Effector memory CD8-positive, alpha-beta T cell (primary cell): ENCODE data around the gene PNKD.

Source experiments
- ATAC-seq: fragments of 150-1000 bp; cut with Tn5 transposase; replicated peaks from 2 replicates; pipeline ENCODE4 v1.10.0; 2021; ENCODE audit warnings: mild to moderate bottlenecking, moderate library complexity
- DNase-seq, 3 experiments: peaks; one replicate each; pipeline ENCODE4 v3.0.0; 2021
- H3K27ac Mint-ChIP-seq, 2 donors: one replicate each; pipeline ENCODE4 v1.8.0; 2022; ENCODE audit warnings: mild to moderate bottlenecking in 2 of 2, mixed read lengths in 2 of 2, moderate library complexity in 2 of 2
- H3K27me3 Mint-ChIP-seq, 2 donors: one replicate each; pipeline ENCODE4 v1.8.0; 2022; ENCODE audit warnings: mixed read lengths in 2 of 2
- H3K36me3 Mint-ChIP-seq: one replicate; pipeline ENCODE4 v1.8.0; 2022; ENCODE audit warnings: mild to moderate bottlenecking, moderate library complexity, mixed read lengths; ENCODE audit not compliant: insufficient read depth
- H3K4me1 Mint-ChIP-seq, 2 donors: one replicate each; pipeline ENCODE4 v1.8.0; 2022; ENCODE audit warnings: low read depth in 2 of 2, mixed read lengths in 2 of 2
- H3K4me3 Mint-ChIP-seq, 2 donors: one replicate each; pipeline ENCODE4 v1.8.0; 2022; ENCODE audit warnings: mild to moderate bottlenecking in 2 of 2, mixed read lengths in 2 of 2, moderate library complexity in 2 of 2
- H3K9me3 Mint-ChIP-seq, 2 donors: one replicate each; pipeline ENCODE4 v1.8.0; 2022; ENCODE audit warnings: mixed read lengths in 2 of 2

The PNKD gene

GRCh38 chr2:218327451-218328210 is 57.3 kb downstream of the PNKD start:
- Mint-ChIP-seq H3K4me3 (no peak overlapping the region), H3K27me3 (peaks cover 9 to 10% of the 10 kb centered on the region in 2 donors), H3K9me3 (no peaks in the 10 kb centered on the region), H3K27ac (peak overlapping the region; percentile 9 to 14), H3K4me1 (peaks cover 10% of the 10 kb centered on the region in 2 donors), H3K36me3 (no peaks in the 10 kb centered on the region)
- ATAC-seq (no peak), DNase-seq (no peak)

GRCh38 chr2:218328294-218328693 is 58.0 kb downstream of the PNKD start:
- Mint-ChIP-seq H3K4me1 (peaks cover 9% of the 10 kb centered on the region in 2 donors), H3K4me3 (no peak overlapping the region), H3K9me3 (no peaks in the 10 kb centered on the region), H3K36me3 (no peaks in the 10 kb centered on the region), H3K27me3 (peaks cover 9 to 10% of the 10 kb centered on the region in 2 donors), H3K27ac (peak overlapping the region in 1 of 2 donors; percentile 14)
- ATAC-seq (no peak), DNase-seq (no peak)

- ATAC-seq (no peak), DNase-seq (no peak)
- no peak overlapping the region for H3K4me3 Mint-ChIP-seq
- H3K4me1 Mint-ChIP-seq: peaks cover 0 to 2% of the 10 kb centered on the region in 2 donors
- peak overlapping the region; percentile 38 for H3K27ac Mint-ChIP-seq
- H3K27me3 Mint-ChIP-seq: peaks cover under 1% of the 10 kb centered on the region in 2 donors
- H3K36me3 Mint-ChIP-seq: no peaks in the 10 kb centered on the region
- H3K9me3 Mint-ChIP-seq: no peaks in the 10 kb centered on the region
These were observed 58.9 kb downstream of the PNKD start for GRCh38 chr2:218329027-218329825.

GRCh38 chr2:218329826-218330593 is 59.7 kb downstream of the PNKD start:
- peak overlapping the region; percentile 38 for H3K27ac Mint-ChIP-seq
- ATAC-seq: no peak
- no peaks in the 10 kb centered on the region for H3K36me3 Mint-ChIP-seq
- H3K27me3 Mint-ChIP-seq: no peaks in the 10 kb centered on the region
- H3K9me3 Mint-ChIP-seq: no peaks in the 10 kb centered on the region
- H3K4me1 Mint-ChIP-seq: peaks cover 0 to 2% of the 10 kb centered on the region in 2 donors
- no peak overlapping the region for H3K4me3 Mint-ChIP-seq
- DNase-seq: no peak

GRCh38 chr2:218331745-218332144 is 61.4 kb downstream of the PNKD start:
- DNase-seq (no peak), ATAC-seq (no peak)
- no peaks in the 10 kb centered on the region for H3K36me3 Mint-ChIP-seq
- H3K4me3 Mint-ChIP-seq: no peak overlapping the region
- no peak overlapping the region for H3K27ac Mint-ChIP-seq
- peaks cover 0 to 2% of the 10 kb centered on the region in 2 donors for H3K4me1 Mint-ChIP-seq
- no peaks in the 10 kb centered on the region for H3K27me3 Mint-ChIP-seq
- H3K9me3 Mint-ChIP-seq: no peaks in the 10 kb centered on the region

- Mint-ChIP-seq H3K4me3 (no peak overlapping the region), H3K9me3 (no peaks in the 10 kb centered on the region), H3K4me1 (peaks cover 0 to 2% of the 10 kb centered on the region in 2 donors), H3K36me3 (no peaks in the 10 kb centered on the region), H3K27ac (no peak overlapping the region), H3K27me3 (no peaks in the 10 kb centered on the region)
- no peak for ATAC-seq
- no peak for DNase-seq
These were observed 62.0 kb downstream of the PNKD start for GRCh38 chr2:218332288-218332687.

GRCh38 chr2:218332920-218333645 is 62.8 kb downstream of the PNKD start:
- Mint-ChIP-seq H3K27me3 (no peaks in the 10 kb centered on the region), H3K36me3 (no peaks in the 10 kb centered on the region), H3K4me3 (no peak overlapping the region), H3K4me1 (peaks cover 0 to 2% of the 10 kb centered on the region in 2 donors), H3K27ac (peak overlapping the region in 1 of 2 donors; percentile 77), H3K9me3 (no peaks in the 10 kb centered on the region)
- DNase-seq (no peak), ATAC-seq (no peak)

- no peak overlapping the region for H3K27ac Mint-ChIP-seq
These were observed 64.2 kb downstream of the PNKD start for GRCh38 chr2:218334531-218334930.

GRCh38 chr2:218340656-218341055 is 70.3 kb downstream of the PNKD start:
- no peaks in the 10 kb centered on the region for H3K27me3 Mint-ChIP-seq
- DNase-seq (no peak), ATAC-seq (no peak)
- no peak overlapping the region for H3K27ac Mint-ChIP-seq
- no peaks in the 10 kb centered on the region for H3K4me1 Mint-ChIP-seq
- H3K4me3 Mint-ChIP-seq: no peak overlapping the region
- no peaks in the 10 kb centered on the region for H3K36me3 Mint-ChIP-seq
- no peaks in the 10 kb centered on the region for H3K9me3 Mint-ChIP-seq

More at GRCh38 chr2:218334531-218334930, 64.2 kb downstream of the PNKD start:
- no peak for DNase-seq
- H3K27me3 Mint-ChIP-seq: no peaks in the 10 kb centered on the region
- H3K36me3 Mint-ChIP-seq: no peaks in the 10 kb centered on the region
- H3K4me1 Mint-ChIP-seq: peaks cover 0 to 2% of the 10 kb centered on the region in 2 donors
- H3K9me3 Mint-ChIP-seq: no peaks in the 10 kb centered on the region
- ATAC-seq: no peak
- H3K4me3 Mint-ChIP-seq: no peak overlapping the region

GRCh38 chr2:218341381-218341780 is 71.1 kb downstream of the PNKD start:
- ATAC-seq: no peak
- no peaks in the 10 kb centered on the region for H3K27me3 Mint-ChIP-seq
- H3K36me3 Mint-ChIP-seq: no peaks in the 10 kb centered on the region
- no peaks in the 10 kb centered on the region for H3K9me3 Mint-ChIP-seq
- H3K27ac Mint-ChIP-seq: no peak overlapping the region
- H3K4me3 Mint-ChIP-seq: no peak overlapping the region
- DNase-seq: no peak
- H3K4me1 Mint-ChIP-seq: no peaks in the 10 kb centered on the region

GRCh38 chr2:218342837-218343236 is 72.5 kb downstream of the PNKD start:
- no peaks in the 10 kb centered on the region for H3K36me3 Mint-ChIP-seq
- no peak overlapping the region for H3K4me3 Mint-ChIP-seq
- no peaks in the 10 kb centered on the region for H3K9me3 Mint-ChIP-seq
- DNase-seq (no peak), ATAC-seq (no peak)
- no peaks in the 10 kb centered on the region for H3K27me3 Mint-ChIP-seq
- no peaks in the 10 kb centered on the region for H3K4me1 Mint-ChIP-seq
- no peak overlapping the region for H3K27ac Mint-ChIP-seq

- no peak for DNase-seq
- H3K36me3 Mint-ChIP-seq: no peaks in the 10 kb centered on the region
- no peaks in the 10 kb centered on the region for H3K27me3 Mint-ChIP-seq
- no peak overlapping the region for H3K27ac Mint-ChIP-seq
- H3K9me3 Mint-ChIP-seq: no peaks in the 10 kb centered on the region
- H3K4me3 Mint-ChIP-seq: no peak overlapping the region
- ATAC-seq: no peak
- no peaks in the 10 kb centered on the region for H3K4me1 Mint-ChIP-seq
These were observed 73.3 kb downstream of the PNKD start for GRCh38 chr2:218343591-218343990.
